Sigmoid colon (tissue), 4 donors: ENCODE measurements around the gene ZIC5.

Experiments
- EP300 ChIP-seq, 4 donors: sonication (generic); formaldehyde crosslinking; IDR thresholded peaks; one replicate each; pipeline ENCODE4 v1.6.1; 2017; ENCODE audit warnings: antibody characterized with exemption in 4 of 4
- POLR2A ChIP-seq, 2 donors: fragments of 450-650 bp; IDR thresholded peaks; one replicate each; pipeline ENCODE4 v1.6.1; 2016; ENCODE audit warnings: antibody characterized with exemption in 2 of 2, mild to moderate bottlenecking in 2 of 2, moderate library complexity in 2 of 2
- POLR2AphosphoS5 ChIP-seq, 4 donors: sonication (generic); formaldehyde crosslinking; IDR thresholded peaks; one replicate each; pipeline ENCODE4 v1.6.1; 2017; ENCODE audit warnings: antibody characterized with exemption in 4 of 4
- TF ChIP-seq, protein P1 (sequence below), 4 experiments: fragments of 450-650 bp in 3 of 4; fragments of 200-600 bp in 1 of 4; IDR thresholded peaks; one replicate each; pipeline ENCODE4 v1.5.1; 2016 to 2019; ENCODE audit warnings: antibody characterized with exemption in 4 of 4, mild to moderate bottlenecking in 3 of 4, moderate library complexity in 2 of 4

DNA sequence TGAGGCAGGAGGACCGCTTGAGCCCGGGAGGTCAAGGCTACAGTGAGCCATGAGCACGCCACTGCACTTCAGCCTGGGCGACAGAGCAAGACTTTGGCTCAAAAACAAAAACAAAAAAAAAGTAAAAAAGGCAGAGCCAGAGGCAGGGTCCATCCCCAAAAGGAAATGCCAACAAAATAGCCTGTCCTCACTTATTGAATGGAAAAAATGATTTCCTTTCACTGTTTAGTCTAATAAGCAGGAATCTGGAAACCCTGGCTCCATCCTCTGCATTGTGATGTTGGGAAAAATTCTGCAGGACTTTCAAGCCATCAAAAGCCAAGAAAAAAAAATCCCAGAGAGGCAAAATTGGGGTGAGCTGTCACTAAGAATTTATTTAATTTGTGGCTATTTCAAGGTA is 23.2 kb downstream of the ZIC5 start:
- TF ChIP-seq, protein P1, sequence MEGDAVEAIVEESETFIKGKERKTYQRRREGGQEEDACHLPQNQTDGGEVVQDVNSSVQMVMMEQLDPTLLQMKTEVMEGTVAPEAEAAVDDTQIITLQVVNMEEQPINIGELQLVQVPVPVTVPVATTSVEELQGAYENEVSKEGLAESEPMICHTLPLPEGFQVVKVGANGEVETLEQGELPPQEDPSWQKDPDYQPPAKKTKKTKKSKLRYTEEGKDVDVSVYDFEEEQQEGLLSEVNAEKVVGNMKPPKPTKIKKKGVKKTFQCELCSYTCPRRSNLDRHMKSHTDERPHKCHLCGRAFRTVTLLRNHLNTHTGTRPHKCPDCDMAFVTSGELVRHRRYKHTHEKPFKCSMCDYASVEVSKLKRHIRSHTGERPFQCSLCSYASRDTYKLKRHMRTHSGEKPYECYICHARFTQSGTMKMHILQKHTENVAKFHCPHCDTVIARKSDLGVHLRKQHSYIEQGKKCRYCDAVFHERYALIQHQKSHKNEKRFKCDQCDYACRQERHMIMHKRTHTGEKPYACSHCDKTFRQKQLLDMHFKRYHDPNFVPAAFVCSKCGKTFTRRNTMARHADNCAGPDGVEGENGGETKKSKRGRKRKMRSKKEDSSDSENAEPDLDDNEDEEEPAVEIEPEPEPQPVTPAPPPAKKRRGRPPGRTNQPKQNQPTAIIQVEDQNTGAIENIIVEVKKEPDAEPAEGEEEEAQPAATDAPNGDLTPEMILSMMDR (IDR thresholded peaks at IDR 0.05) = no peak
- TF ChIP-seq POLR2A (IDR thresholded peaks at IDR 0.05) (no peak), EP300 (IDR thresholded peaks at IDR 0.05) (no peak), POLR2AphosphoS5 (IDR thresholded peaks at IDR 0.05) (no peak)
